GM18861 (cell line): ENCODE data around the gene ZNF324.

ENCODE experiments used
- ATAC-seq: cut with Tn5 transposase; IDR thresholded peaks from one replicate; pipeline ENCODE4 v1.9.1; 2021; ENCODE audit not compliant: unreplicated experiment

The ZNF324 gene

GRCh38 chr19:58520257-58520599 lies 53.3 kb downstream of the ZNF324 start:
- ATAC-seq = no peak

- ATAC-seq = no peak
Observed at GRCh38 chr19:58521651-58522050, 54.8 kb downstream of the ZNF324 start.

- ATAC-seq = no peak
Observed at GRCh38 chr19:58522709-58523108, 55.8 kb downstream of the ZNF324 start.
